ENCODE data around the gene ATP8B3. TPM values are rescaled to one million over a fixed set of nuclear protein-coding genes. Genes with fewer than 3 reads are reported as not detected.
A peak's percentile ranks its signal among the peaks of the same experiment; 100 is the strongest.

Gene ATP8B3
- total and polyA plus RNA-seq, 2 experiments from 2014 or later: 2.1 to 6.0 TPM

DNA sequence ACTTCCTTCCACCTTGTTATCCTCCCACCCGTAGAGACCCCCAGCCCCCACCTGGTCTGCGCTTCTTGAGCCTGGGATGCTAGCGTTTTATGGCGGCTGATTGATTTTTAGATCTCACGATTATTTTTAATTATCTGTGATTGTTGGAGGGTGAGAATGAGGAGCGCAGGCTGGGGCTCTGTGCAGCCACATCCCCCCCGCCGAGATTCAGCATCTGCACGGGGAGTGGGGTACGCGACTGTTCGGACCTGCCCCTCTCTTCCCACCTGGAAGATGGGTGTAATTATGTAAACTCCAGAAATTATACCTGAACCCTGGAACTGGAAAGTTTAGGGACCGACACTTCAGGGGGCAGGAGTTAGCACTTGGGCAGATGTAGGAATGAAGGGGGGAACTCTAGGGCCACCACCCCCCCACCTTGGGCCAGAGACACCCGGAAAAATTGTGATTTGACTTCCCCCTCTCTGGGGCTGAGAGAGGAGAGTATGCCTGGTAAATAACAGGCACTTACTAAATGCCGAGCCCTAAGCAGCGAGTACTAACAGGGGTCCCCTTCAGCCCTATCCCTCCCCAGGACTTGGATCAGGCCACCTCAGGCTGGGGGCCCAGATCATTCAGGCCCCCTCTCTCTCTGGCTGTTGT is 60.6 kb downstream of the ATP8B3 start:
- peaks cover 92% of the 10 kb centered on the region for H3K27me3 ChIP-seq (ENCODE audit: insufficient read depth)
- peaks cover 24% of the 10 kb centered on the region; the same call in 1 of the 2 replicates for H3K4me1 ChIP-seq (ENCODE audit: insufficient read depth)
- Mint-ChIP-seq H3K36me3 (ENCODE audit: low read depth) (no peaks in the 10 kb centered on the region), H3K4me1 (peaks cover 14% of the 10 kb centered on the region), H3K27ac (no peak overlapping the region), H3K4me3 (peak overlapping the region; percentile 19; the same call in 1 of the 3 replicates), H3K27me3 (ENCODE audit: insufficient read depth, low read depth, poor library complexity) (peaks cover 86% of the 10 kb centered on the region), H3K9me3 (no peaks in the 10 kb centered on the region; the same call in 2 of the 3 replicates)
- H3K4me2 ChIP-seq: no peak overlapping the region
- TF ChIP-seq CREB1 (CRISPR knock-in tag; IDR thresholded peaks at IDR 0.05; ENCODE audit: low read depth): no peak
- peak; percentile 89 for TF ChIP-seq EZH2 (IDR thresholded peaks at IDR 0.05; ENCODE audit: low read depth, unreplicated experiment)
- DNase-seq (ENCODE audit: low spot score): peak; percentile 11
- no peak overlapping the region for H3K4me3 ChIP-seq
- H3K79me2 ChIP-seq (replicated peaks; ENCODE audit: insufficient read depth): no peaks in the 10 kb centered on the region
- no peaks in the 10 kb centered on the region for H3K9me2 ChIP-seq (ENCODE audit: insufficient read depth)
- no peak overlapping the region for H3K27ac ChIP-seq (ENCODE audit: low read depth)
- H3F3A ChIP-seq (replicated peaks; ENCODE audit: low read depth): peaks cover 17% of the 10 kb centered on the region
- ATAC-seq: no peak
- H3K36me3 ChIP-seq (ENCODE audit: insufficient read depth): no peaks in the 10 kb centered on the region
- H2AFZ ChIP-seq: no peak overlapping the region
- peaks cover 18% of the 10 kb centered on the region; the same call in 1 of the 2 replicates for H4K20me1 ChIP-seq (replicated peaks; ENCODE audit: insufficient read depth)

DNA sequence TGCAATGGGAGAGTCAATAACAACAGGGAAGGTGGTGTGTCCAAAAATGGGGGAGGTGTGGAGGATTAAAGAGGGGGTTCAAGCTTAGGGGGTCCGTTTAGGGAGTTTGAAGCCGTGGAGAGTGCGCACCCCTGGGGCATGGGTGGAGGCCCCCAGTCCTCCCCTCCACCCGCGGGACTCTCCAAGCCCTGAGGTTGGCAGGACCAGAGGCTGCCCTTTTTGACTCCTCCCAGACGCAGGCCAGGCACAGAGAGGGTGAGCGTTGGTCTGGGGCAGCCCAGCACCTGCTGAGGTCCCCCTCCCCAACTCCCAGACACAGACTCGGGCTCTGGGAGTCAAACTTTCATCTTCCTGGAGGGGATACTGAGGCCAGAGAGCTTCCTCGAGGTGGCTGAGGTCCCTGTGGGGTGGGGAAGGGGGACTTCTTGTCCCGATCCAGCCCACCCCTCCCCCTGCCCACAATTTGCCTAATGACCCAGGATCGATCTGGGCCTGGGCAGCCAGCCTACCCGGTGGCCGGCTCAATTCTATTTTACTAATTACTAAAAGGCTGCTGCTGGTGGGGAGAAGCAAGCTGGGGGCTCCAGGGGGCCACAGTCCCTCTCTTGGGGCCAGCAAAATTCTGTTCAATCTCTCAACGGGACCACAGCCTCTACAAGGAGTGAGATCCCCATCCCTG is 61.6 kb downstream of the ATP8B3 start:
- Histone ChIP-seq H4K20me1 (replicated peaks; ENCODE audit: insufficient read depth) (peaks cover 11% of the 10 kb centered on the region; the same call in 1 of the 2 replicates), H3K36me3 (ENCODE audit: insufficient read depth) (no peaks in the 10 kb centered on the region), H2AFZ (no peak overlapping the region), H3F3A (replicated peaks; ENCODE audit: low read depth) (peaks cover 18% of the 10 kb centered on the region), H3K79me2 (replicated peaks; ENCODE audit: insufficient read depth) (no peaks in the 10 kb centered on the region), H3K4me3 (peak overlapping the region; percentile 55; the same call in 1 of the 2 replicates), H3K9me2 (ENCODE audit: insufficient read depth) (no peaks in the 10 kb centered on the region), H3K4me2 (peak overlapping the region; percentile 62; the same call in 1 of the 2 replicates), H3K4me1 (ENCODE audit: insufficient read depth) (peaks cover 22% of the 10 kb centered on the region; the same call in 1 of the 2 replicates), H3K27me3 (ENCODE audit: insufficient read depth) (peaks cover 92% of the 10 kb centered on the region), H3K27ac (ENCODE audit: low read depth) (no peak overlapping the region)
- Mint-ChIP-seq H3K27ac (no peak overlapping the region), H3K4me3 (peak overlapping the region; percentile 48; the same call in 1 of the 3 replicates), H3K36me3 (ENCODE audit: low read depth) (no peaks in the 10 kb centered on the region), H3K27me3 (ENCODE audit: insufficient read depth, low read depth, poor library complexity) (peaks cover 83% of the 10 kb centered on the region), H3K4me1 (peaks cover 12% of the 10 kb centered on the region), H3K9me3 (no peaks in the 10 kb centered on the region; the same call in 2 of the 3 replicates)
- DNase-seq (ENCODE audit: low spot score) (no peak), ATAC-seq (no peak)
- no peak for TF ChIP-seq JUNB (IDR thresholded peaks at IDR 0.05; ENCODE audit: unreplicated experiment)
- TF ChIP-seq EZH2 (IDR thresholded peaks at IDR 0.05; ENCODE audit: low read depth, unreplicated experiment): peak; percentile 34

DNA sequence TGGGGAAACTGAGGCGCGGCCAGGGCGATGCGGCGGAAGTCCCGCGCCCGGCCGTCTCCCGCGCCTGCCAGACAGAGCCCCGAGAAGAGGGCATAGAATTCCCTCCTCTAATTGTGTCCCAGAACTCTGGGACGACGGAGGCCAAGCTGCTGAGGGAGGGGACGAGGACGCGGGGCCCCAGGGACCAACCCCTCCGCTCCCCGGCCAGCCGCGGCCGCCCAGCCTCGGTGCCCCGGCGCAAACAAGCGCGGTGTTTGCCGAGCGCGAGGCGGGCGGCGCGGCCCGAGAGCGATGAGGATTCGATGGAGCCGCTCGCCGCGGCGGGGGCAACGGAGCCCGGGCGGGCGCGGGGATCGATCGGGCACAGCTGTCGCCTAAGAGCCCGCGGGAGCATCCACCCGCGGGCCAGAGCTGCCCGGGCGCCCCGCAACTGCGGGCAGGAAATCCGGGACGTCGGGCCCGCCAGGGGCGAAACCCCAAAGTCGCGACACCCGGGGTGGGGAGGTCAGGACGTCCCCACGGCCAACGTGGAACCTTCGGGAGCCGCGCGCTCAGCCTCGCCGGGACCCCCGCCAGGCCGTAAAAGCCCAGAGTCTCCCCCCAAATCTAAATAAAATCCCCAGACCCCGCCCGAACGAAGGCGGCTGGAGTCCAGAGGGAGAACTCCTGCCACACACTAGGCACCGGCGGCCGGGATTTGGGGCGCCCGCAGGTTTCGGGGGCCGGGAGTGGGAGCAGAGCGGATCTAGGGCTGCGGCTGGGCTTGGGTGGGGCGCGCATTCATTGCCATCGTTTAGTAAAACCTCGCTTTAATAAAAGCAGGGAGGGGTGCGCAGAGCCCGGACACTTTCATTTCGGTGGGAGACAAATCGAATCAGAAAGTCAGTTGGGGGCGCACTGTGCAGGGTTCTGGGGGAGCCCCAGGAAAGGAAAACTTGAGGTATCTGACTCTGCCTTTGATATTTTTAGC is 62.4 kb downstream of the ATP8B3 start:
- Histone ChIP-seq H4K20me1 (replicated peaks; ENCODE audit: insufficient read depth) (peaks cover 11% of the 10 kb centered on the region; the same call in 1 of the 2 replicates), H3K4me2 (peak overlapping the region; percentile 62; the same call in 1 of the 2 replicates), H3K4me1 (ENCODE audit: insufficient read depth) (peaks cover 29% of the 10 kb centered on the region; the same call in 1 of the 2 replicates), H3K27ac (ENCODE audit: low read depth) (no peak overlapping the region), H3K79me2 (replicated peaks; ENCODE audit: insufficient read depth) (no peaks in the 10 kb centered on the region), H2AFZ (no peak overlapping the region), H3K9me2 (ENCODE audit: insufficient read depth) (no peaks in the 10 kb centered on the region), H3F3A (replicated peaks; ENCODE audit: low read depth) (peaks cover 17% of the 10 kb centered on the region; the same call in 1 of the 2 replicates), H3K27me3 (ENCODE audit: insufficient read depth) (peaks cover 92% of the 10 kb centered on the region), H3K36me3 (ENCODE audit: insufficient read depth) (no peaks in the 10 kb centered on the region), H3K4me3 (peak overlapping the region; percentile 55)
- Mint-ChIP-seq H3K36me3 (ENCODE audit: low read depth) (no peaks in the 10 kb centered on the region), H3K27ac (no peak overlapping the region), H3K4me1 (peaks cover 11% of the 10 kb centered on the region), H3K4me3 (peak overlapping the region; percentile 48; the same call in 1 of the 3 replicates), H3K9me3 (no peaks in the 10 kb centered on the region), H3K27me3 (ENCODE audit: insufficient read depth, low read depth, poor library complexity) (peaks cover 84% of the 10 kb centered on the region)
- no peak for TF ChIP-seq NANOG (IDR thresholded peaks at IDR 0.05; ENCODE audit: borderline replicate concordance)
- peak; percentile 100 for TF ChIP-seq EZH2 (IDR thresholded peaks at IDR 0.05; ENCODE audit: low read depth, unreplicated experiment)
- DNase-seq (ENCODE audit: low spot score): no peak
- ATAC-seq: no peak

Measured in GM23338 (cell line).